GM12872 (cell line): Measurements from ENCODE around the gene COL19A1.

Source experiments
- CTCF ChIP-seq: IDR thresholded peaks from 3 replicates; pipeline ENCODE4 v1.5.1; 2011; ENCODE audit warnings: low read depth, mild to moderate bottlenecking, low read length, moderate library complexity; ENCODE audit not compliant: insufficient read depth

The COL19A1 gene

GRCh38 chr6:69878795-69879194, 12.4 kb downstream of the COL19A1 start:
- no peak for TF ChIP-seq CTCF

DNA sequence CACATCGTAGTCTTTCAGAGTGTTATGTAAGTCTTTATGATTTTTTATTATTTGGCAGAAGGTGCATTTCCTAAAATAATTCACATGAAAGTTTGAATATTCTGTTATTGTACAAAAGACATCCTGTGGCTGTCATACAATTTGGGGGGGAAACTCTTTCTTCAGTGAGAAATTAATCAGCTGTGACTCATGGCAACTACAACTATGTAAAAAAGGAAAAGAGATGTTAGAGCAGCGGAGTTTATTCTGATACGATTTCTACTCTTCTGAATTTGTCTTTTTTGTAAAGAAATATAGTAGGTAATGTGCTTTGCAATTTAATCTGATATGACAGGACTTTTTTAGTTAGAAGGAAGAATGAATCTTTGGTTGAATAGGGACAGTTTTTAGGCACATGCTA, 14.2 kb downstream of the COL19A1 start:
- no peak for TF ChIP-seq CTCF

DNA sequence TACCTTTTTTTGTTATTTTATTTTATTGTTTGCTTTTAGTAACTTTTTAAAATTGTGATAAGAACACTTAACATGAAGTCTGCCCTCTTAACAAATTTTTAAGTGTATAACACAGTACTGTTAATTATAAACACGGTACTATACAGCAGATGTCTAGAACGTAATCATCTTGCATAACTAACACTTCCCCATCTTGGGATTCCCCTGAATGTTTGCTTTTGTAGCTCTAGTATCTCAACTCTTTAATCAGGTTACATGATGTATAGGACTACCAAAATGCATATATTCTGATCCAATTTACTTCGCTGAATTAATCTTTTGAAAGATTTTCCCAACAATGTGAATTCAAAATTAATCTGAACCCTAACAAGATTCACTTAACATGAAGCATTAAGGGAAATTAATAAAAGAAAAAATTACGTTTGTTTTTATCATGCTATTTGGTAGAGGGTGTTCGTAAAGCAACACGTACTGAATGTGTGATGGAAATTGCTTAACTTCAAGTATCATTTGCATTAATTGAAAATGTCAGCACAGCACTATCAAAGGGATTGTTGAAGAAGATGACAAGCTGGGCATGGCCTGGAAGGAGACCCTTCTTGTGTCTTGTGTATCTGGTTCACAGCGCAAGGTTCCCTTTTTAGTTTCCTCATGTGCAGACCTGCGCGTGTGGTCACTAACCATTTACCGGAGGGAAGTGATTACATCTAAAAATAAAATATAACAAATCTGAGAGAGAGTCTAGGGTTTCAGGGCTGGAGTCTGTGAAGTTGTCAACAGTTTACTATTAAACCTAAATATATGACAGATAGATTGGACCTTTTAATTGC, 15.2 kb downstream of the COL19A1 start:
- no peak for TF ChIP-seq CTCF

DNA sequence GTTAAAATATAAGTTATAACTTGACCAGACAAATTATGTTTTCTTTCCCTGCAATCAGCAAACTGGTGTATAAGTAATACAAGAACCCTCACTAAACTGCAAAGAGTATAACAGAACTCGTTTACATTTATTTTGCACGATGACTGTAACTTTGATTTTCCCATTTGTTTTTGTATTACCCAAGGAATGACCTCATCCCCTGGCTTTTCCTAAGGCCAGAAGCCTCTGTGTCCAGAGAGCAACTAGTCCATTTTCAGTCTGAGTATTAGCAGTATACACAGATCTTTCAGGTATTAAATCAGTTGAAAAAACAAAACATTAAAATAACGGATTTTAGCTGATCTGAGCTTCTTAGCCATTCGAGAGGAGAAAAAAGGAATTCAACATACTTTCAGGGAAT, 17.2 kb downstream of the COL19A1 start:
- TF ChIP-seq CTCF: no peak

DNA sequence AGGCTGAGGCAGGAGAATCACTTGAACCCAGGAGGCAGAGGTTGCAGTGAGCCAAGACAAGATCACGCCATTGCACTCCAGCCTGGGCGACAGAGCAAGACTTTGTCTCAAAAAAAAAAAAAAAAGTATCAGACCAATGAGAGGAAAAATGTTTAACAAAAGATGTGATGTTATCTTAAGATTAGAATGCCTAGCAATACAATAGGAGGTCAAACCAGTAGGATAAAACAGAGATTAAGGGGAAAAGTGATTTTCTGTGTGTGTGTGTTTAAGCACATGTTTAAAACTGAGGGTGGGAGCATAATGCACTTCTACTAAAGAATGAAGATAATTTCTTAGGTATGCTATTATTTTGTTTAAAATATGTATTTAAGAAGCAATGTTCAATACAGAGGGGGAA, 17.9 kb downstream of the COL19A1 start:
- no peak for TF ChIP-seq CTCF

DNA sequence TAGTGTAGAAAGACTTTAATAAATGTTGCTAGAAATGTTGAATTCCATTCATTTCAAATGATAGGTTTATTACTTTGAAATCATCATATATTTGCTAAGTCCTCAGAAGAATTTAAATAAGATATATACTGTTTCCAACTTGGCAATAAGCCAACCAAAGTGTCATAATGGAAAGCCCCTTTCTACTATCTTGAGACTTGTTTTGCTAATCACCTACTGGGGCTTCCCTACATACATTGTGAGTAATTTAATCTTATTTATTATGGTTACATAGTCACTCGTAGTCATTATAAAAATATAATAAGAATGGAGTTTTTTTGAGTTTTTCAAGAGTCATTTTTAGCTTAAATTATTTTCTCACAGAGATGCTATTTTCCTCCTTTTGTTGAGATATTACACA, 20.7 kb downstream of the COL19A1 start:
- TF ChIP-seq CTCF: no peak

GRCh38 chr6:69887714-69888345, 21.5 kb downstream of the COL19A1 start:
- no peak for TF ChIP-seq CTCF
